ENCODE results near the gene HAUS5. TPM values are rescaled to one million over a fixed set of nuclear protein-coding genes. Genes with fewer than 3 reads are reported as not detected.

HAUS5 gene
- total RNA-seq, 1 donor from 2014 or later, result 19.7 TPM

GRCh38 chr19:35633727-35634440 is 21.3 kb downstream of the HAUS5 start:
- DNase-seq (ENCODE audit: low read depth), result no peak
- no peak overlapping the region for H3K4me3 ChIP-seq (ENCODE audit: low read depth, low read length)
- TF ChIP-seq CTCF (conservative IDR thresholded peaks at IDR 0.05; ENCODE audit: low read depth, low read length), result no peak

GRCh38 chr19:35636651-35637050 is 24.1 kb downstream of the HAUS5 start:
- no peak for TF ChIP-seq CTCF (conservative IDR thresholded peaks at IDR 0.05; ENCODE audit: low read depth, low read length)
- H3K4me3 ChIP-seq (ENCODE audit: low read depth, low read length), result no peak overlapping the region
- no peak for DNase-seq (ENCODE audit: low read depth)

GRCh38 chr19:35637165-35637564 is 24.6 kb downstream of the HAUS5 start:
- H3K4me3 ChIP-seq (ENCODE audit: low read depth, low read length), result no peak overlapping the region
- TF ChIP-seq CTCF (conservative IDR thresholded peaks at IDR 0.05; ENCODE audit: low read depth, low read length), result no peak
- DNase-seq (ENCODE audit: low read depth), result no peak

- no peak for DNase-seq (ENCODE audit: low read depth)
- no peak for TF ChIP-seq CTCF (conservative IDR thresholded peaks at IDR 0.05; ENCODE audit: low read depth, low read length)
- no peak overlapping the region for H3K4me3 ChIP-seq (ENCODE audit: low read depth, low read length)
These were observed 26.7 kb downstream of the HAUS5 start for GRCh38 chr19:35639321-35639639.

GRCh38 chr19:35639863-35640262 is 27.3 kb downstream of the HAUS5 start:
- no peak for DNase-seq (ENCODE audit: low read depth)
- no peak for TF ChIP-seq CTCF (conservative IDR thresholded peaks at IDR 0.05; ENCODE audit: low read depth, low read length)
- no peak overlapping the region for H3K4me3 ChIP-seq (ENCODE audit: low read depth, low read length)

- no peak for DNase-seq (ENCODE audit: low read depth)
- H3K4me3 ChIP-seq (ENCODE audit: low read depth, low read length), result no peak within 1 kb of the TSS
- no peak for TF ChIP-seq CTCF (conservative IDR thresholded peaks at IDR 0.05; ENCODE audit: low read depth, low read length)
These were observed 29.1 kb downstream of the HAUS5 start, which contains the start of gene ETV2 for GRCh38 chr19:35641515-35642151. Gene ETV2 (plus strand): TSS chr19:35641745. CDS start chr19:35642461, 716 bp downstream.

GRCh38 chr19:35642312-35642711 is 29.8 kb downstream of the HAUS5 start:
- no peak for TF ChIP-seq CTCF (conservative IDR thresholded peaks at IDR 0.05; ENCODE audit: low read depth, low read length)
- no peak overlapping the region for H3K4me3 ChIP-seq (ENCODE audit: low read depth, low read length)
- DNase-seq (ENCODE audit: low read depth), result no peak

Measured in epithelial cell of proximal tubule (primary cell).